ENCODE results near the gene NKAIN4. TPM values are rescaled to one million over a fixed set of nuclear protein-coding genes. Genes with fewer than 3 reads are reported as not detected.
"Not testable (repeated sequence)": the region's sequence is repeated elsewhere in the genome, so short reads cannot be mapped to it uniquely, and the experiment has no call there.

The NKAIN4 gene
- total RNA-seq, 3 donors from 2014 or later: not detected

DNA sequence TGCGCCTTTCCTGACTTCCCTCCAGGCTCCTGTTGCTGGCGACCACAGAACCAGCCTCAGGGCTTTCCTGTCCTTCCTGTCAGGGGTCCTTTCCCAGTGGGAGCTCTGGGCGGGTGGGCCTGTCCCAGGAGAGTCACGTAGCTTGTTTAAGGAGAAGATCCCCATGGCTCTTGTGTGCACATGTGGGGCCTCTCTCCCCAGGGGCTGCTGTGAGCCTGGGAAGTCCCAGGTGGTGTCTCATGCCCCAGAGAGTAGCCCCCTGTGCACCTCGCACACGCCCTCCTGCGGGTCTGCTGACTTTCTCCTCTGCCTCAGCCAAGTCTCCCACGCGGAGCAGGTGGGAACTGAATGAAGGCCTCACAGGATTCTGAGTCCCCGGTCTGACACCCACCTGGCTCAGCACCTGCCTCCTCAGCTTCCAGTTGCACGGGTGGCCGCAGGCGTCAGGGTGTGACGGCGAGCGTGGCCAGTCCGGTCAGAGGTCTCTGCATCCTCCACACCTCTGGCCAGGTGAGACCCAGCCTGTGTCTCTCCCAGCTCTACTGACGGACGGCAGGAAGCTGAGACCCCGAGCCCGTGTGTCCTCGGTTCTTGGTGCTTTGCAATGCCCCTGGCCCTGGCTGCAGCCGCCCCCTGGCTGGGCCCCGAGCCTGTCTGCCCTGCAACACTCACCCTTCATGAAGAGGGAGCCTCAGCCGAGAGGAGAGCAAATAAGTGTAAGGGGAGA lies 5.6 kb upstream of the NKAIN4 start:
- DNase-seq: no peak
- no peaks in the 10 kb centered on the region for H3K36me3 Mint-ChIP-seq (ENCODE audit: insufficient read depth)
- H3K4me1 Mint-ChIP-seq (ENCODE audit: low read depth): no peaks in the 10 kb centered on the region
- peaks cover 63% of the 10 kb centered on the region for H3K27me3 Mint-ChIP-seq (ENCODE audit: low read depth)
- H3K9me3 Mint-ChIP-seq: no peaks in the 10 kb centered on the region
- no peak overlapping the region for H3K4me3 Mint-ChIP-seq
- no peak for ATAC-seq

- H3K36me3 Mint-ChIP-seq (ENCODE audit: insufficient read depth): no peaks in the 10 kb centered on the region
- H3K9me3 Mint-ChIP-seq: no peaks in the 10 kb centered on the region
- peaks cover 56% of the 10 kb centered on the region for H3K27me3 Mint-ChIP-seq (ENCODE audit: low read depth)
- H3K4me3 Mint-ChIP-seq: no peak overlapping the region
- H3K4me1 Mint-ChIP-seq (ENCODE audit: low read depth): no peaks in the 10 kb centered on the region
- ATAC-seq: no peak
- no peak for DNase-seq
Measured at GRCh38 chr20:63258781-63259180, 4.5 kb upstream of the NKAIN4 start.

DNA sequence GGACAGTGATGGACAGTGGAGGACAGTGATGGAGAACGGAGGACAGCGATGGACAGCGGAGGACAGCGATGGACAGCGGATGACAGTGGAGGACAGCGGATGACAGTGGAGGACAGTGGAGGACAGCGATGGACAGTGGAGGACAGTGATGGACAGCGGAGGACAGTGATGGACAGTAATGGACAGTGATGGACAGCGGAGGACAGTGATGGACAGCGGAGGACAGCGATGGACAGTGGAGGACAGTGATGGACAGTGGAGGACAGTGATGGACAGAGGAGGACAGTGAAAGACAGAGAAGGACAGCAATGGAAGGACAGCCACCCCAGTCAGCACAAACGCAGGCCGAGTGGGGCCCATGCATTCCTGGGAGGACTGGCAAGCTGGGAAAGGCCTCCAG lies 3.4 kb upstream of the NKAIN4 start:
- H3K4me1 Mint-ChIP-seq (ENCODE audit: low read depth): peaks cover 2% of the 10 kb centered on the region
- no peak overlapping the region for H3K4me3 Mint-ChIP-seq
- peaks cover 65% of the 10 kb centered on the region for H3K27me3 Mint-ChIP-seq (ENCODE audit: low read depth)
- no peak for DNase-seq
- H3K36me3 Mint-ChIP-seq (ENCODE audit: insufficient read depth): no peaks in the 10 kb centered on the region
- no peaks in the 10 kb centered on the region for H3K9me3 Mint-ChIP-seq
- no peak for ATAC-seq

DNA sequence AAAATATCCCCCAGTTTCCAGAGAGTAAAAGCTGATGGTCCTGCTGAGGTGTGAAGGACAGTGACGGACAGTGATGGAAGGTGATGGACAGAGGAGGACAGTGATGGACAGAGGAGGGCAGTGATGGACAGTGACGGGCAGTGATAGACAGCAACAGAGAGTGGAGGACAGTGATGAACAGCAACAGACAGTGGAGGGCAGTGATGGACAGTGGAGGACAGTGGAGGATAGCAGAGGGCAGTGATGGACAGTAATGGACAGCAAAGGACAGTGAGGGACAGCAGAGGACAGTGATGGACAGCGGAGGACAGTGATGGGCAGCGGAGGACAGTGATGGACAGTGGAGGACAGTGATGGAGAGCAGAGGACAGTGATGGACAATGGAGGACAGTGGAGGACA lies 2.7 kb upstream of the NKAIN4 start:
- peaks cover 2% of the 10 kb centered on the region for H3K4me1 Mint-ChIP-seq (ENCODE audit: low read depth)
- ATAC-seq (no peak), DNase-seq (no peak)
- no peaks in the 10 kb centered on the region for H3K9me3 Mint-ChIP-seq
- H3K4me3 Mint-ChIP-seq: no peak overlapping the region
- peaks cover 65% of the 10 kb centered on the region for H3K27me3 Mint-ChIP-seq (ENCODE audit: low read depth)
- no peaks in the 10 kb centered on the region for H3K36me3 Mint-ChIP-seq (ENCODE audit: insufficient read depth)

DNA sequence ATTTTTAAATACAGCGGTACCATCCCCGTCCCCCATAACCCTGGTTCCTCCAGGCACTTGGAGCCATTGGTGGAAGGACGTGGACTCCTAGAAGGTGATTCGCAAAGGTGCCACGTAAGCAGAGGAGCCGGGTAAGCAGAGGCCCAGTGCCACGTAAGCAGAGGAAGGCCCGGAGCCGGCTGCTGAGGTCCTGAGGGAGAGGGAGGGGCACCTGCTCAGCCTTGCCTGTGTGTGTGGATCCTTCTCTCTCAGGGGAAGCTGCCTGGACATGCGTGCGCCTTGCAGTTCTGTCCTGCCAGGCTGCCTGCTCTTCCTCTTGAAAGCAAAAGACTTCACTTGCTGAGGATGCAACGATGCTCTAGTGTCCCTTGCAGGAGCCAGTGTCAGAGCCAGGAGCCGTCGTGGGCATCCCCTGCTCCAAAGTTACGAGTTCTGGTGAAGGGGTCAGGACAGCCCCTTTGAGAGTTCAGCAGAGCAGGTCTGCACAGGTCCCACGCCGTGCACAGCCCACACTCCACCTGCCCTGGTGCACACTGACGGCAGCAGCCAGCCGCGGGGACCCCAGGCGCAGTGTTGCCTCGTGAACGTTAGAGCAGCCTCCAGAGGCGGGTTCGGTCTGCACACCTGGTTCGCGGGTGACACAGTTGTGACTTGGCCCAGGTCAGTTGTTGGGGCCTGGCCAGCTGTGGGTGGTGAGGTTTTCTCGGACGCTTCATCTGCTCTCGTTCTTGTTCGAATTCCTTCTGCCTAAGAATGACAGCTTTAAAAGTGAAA lies 1.9 kb upstream of the NKAIN4 start:
- DNase-seq (no peak), ATAC-seq (no peak)
- Mint-ChIP-seq H3K36me3 (ENCODE audit: insufficient read depth) (no peaks in the 10 kb centered on the region), H3K9me3 (no peaks in the 10 kb centered on the region), H3K27me3 (ENCODE audit: low read depth) (peaks cover 65% of the 10 kb centered on the region), H3K4me1 (ENCODE audit: low read depth) (peaks cover 2% of the 10 kb centered on the region), H3K4me3 (no peak overlapping the region)

- Mint-ChIP-seq H3K9me3 (no peaks in the 10 kb centered on the region), H3K4me1 (ENCODE audit: low read depth) (peaks cover 2% of the 10 kb centered on the region), H3K27me3 (ENCODE audit: low read depth) (peaks cover 64% of the 10 kb centered on the region), H3K4me3 (no peak overlapping the region), H3K36me3 (ENCODE audit: insufficient read depth) (no peaks in the 10 kb centered on the region)
- DNase-seq (no peak), ATAC-seq (peak in 1 of 2 donors; percentile 7)
Measured at GRCh38 chr20:63254606-63255384, 532 bp upstream of the NKAIN4 start.

DNA sequence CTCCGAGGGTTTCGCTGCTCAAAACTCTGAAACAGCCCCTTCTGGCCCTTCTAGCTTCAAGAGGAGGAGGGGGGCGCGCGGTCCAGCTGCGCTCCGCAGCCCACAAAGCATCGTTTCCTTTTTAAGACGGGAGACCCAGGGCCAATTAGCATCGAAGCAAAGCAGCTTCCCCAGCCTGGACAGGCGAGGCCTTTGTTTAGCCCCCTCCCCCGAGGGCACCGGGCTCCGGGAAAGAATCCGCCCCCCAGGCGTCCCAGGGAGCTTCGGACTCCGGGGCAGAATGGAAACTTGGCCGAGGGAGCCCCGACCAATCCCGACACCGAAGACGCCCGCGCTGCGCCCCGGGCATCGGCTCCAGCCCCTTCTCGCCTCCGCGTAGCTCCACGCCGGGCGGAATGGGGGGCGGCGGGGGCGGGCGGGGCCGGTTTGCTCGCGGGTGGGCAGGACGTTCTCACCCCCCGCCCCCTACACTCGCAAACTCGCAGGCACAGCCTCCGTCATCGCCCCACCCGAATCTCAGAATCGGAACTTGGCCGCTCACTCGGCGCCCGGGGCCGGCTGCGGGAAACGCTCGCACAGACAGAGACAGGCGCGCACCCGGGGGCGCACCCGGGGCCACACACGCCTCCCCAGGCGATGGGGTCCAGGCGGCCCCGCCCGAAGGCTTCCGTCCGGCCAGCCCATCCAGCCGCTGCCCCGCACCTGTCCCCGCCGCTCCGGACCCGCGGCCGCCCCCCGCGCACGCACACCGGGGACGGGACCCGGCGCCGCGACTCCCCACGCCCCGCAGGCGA lies 628 bp downstream of the NKAIN4 start:
- H3K36me3 Mint-ChIP-seq (ENCODE audit: insufficient read depth): no peaks in the 10 kb centered on the region
- peak; percentile 28 to 32 for ATAC-seq
- peaks cover 66% of the 10 kb centered on the region for H3K27me3 Mint-ChIP-seq (ENCODE audit: low read depth)
- H3K4me1 Mint-ChIP-seq (ENCODE audit: low read depth): peaks cover 2% of the 10 kb centered on the region
- H3K9me3 Mint-ChIP-seq: no peaks in the 10 kb centered on the region
- DNase-seq: no peak
- H3K4me3 Mint-ChIP-seq: no peak overlapping the region

GRCh38 chr20:63253065-63253437 lies 1.2 kb downstream of the NKAIN4 start:
- DNase-seq (no peak), ATAC-seq (no peak)
- Mint-ChIP-seq H3K27me3 (ENCODE audit: low read depth) (peaks cover 67% of the 10 kb centered on the region), H3K4me3 (no peak overlapping the region), H3K36me3 (ENCODE audit: insufficient read depth) (no peaks in the 10 kb centered on the region), H3K9me3 (no peaks in the 10 kb centered on the region), H3K4me1 (ENCODE audit: low read depth) (peaks cover 2% of the 10 kb centered on the region)

- ATAC-seq (no peak), DNase-seq (no peak)
- Mint-ChIP-seq H3K9me3 (no peaks in the 10 kb centered on the region), H3K4me1 (ENCODE audit: low read depth) (peaks cover 2% of the 10 kb centered on the region), H3K27me3 (ENCODE audit: low read depth) (peaks cover 62% of the 10 kb centered on the region), H3K36me3 (ENCODE audit: insufficient read depth) (no peaks in the 10 kb centered on the region), H3K4me3 (no peak overlapping the region)
Measured at GRCh38 chr20:63252284-63252711, 2.0 kb downstream of the NKAIN4 start.

- not testable (repeated sequence) for H3K9me3 Mint-ChIP-seq; H3K4me3 Mint-ChIP-seq; H3K36me3 Mint-ChIP-seq (ENCODE audit: insufficient read depth); H3K4me1 Mint-ChIP-seq (ENCODE audit: low read depth); DNase-seq; ATAC-seq
- H3K27me3 Mint-ChIP-seq (ENCODE audit: low read depth): peaks cover 56% of the 10 kb centered on the region
Measured at GRCh38 chr20:63251350-63251749, 2.9 kb downstream of the NKAIN4 start.

- peaks cover 52% of the 10 kb centered on the region for H3K27me3 Mint-ChIP-seq (ENCODE audit: low read depth)
- no peak for ATAC-seq
- peaks cover 2% of the 10 kb centered on the region for H3K4me1 Mint-ChIP-seq (ENCODE audit: low read depth)
- H3K36me3 Mint-ChIP-seq (ENCODE audit: insufficient read depth): no peaks in the 10 kb centered on the region
- no peaks in the 10 kb centered on the region for H3K9me3 Mint-ChIP-seq
- no peak for DNase-seq
- no peak overlapping the region for H3K4me3 Mint-ChIP-seq
Measured at GRCh38 chr20:63249891-63250290, 4.4 kb downstream of the NKAIN4 start.

DNA sequence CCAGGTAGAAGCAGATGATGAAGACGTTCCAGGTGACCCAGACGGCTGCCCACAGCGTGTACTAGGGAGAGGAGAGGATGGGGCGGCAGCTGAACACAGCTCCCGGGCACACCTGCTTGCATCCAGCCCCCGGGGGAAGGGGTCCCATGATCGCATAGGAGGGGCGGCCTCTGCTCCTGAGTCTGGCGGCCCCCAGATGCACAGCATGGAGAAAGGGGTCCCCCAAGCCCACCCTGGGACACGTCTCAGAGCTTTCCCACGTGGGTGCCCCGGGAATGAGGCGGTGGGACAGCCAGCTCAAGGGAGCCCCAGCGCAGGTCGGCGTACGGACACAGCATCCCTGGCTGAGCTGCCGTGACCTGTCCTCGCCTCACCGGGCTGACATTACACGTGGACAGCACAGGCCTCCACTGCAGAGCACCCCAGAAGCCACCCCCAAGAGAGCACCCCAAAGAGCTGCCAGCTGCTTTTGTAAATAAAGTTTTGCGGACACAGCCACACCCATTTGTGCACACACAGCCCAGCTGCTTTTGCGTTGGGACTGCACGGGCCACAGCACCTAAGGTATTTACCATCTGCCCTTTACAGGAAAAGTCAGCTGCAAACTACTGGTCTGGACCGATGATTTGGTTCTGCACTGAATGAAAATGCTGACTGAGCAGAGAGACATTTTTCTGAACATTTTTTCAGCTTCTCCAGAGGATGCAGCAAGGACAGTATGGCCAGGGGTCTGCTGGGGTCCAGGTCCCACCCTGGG lies 5.2 kb downstream of the NKAIN4 start:
- H3K4me1 Mint-ChIP-seq (ENCODE audit: low read depth): peaks cover 2% of the 10 kb centered on the region
- H3K36me3 Mint-ChIP-seq (ENCODE audit: insufficient read depth): no peaks in the 10 kb centered on the region
- H3K9me3 Mint-ChIP-seq: no peaks in the 10 kb centered on the region
- DNase-seq (no peak), ATAC-seq (no peak)
- H3K27me3 Mint-ChIP-seq (ENCODE audit: low read depth): peaks cover 53% of the 10 kb centered on the region
- no peak overlapping the region for H3K4me3 Mint-ChIP-seq

GRCh38 chr20:63247671-63248228 lies 6.5 kb downstream of the NKAIN4 start:
- H3K4me3 Mint-ChIP-seq: no peak overlapping the region
- no peak for ATAC-seq

More at GRCh38 chr20:63247671-63248228, 6.5 kb downstream of the NKAIN4 start:
- Mint-ChIP-seq H3K4me1 (ENCODE audit: low read depth) (no peaks in the 10 kb centered on the region), H3K27me3 (ENCODE audit: low read depth) (peaks cover 49% of the 10 kb centered on the region), H3K36me3 (ENCODE audit: insufficient read depth) (no peaks in the 10 kb centered on the region), H3K9me3 (no peaks in the 10 kb centered on the region)
- DNase-seq: no peak
